ENCODE data around the gene CNTN1.

- TF ChIP-seq, protein P1, sequence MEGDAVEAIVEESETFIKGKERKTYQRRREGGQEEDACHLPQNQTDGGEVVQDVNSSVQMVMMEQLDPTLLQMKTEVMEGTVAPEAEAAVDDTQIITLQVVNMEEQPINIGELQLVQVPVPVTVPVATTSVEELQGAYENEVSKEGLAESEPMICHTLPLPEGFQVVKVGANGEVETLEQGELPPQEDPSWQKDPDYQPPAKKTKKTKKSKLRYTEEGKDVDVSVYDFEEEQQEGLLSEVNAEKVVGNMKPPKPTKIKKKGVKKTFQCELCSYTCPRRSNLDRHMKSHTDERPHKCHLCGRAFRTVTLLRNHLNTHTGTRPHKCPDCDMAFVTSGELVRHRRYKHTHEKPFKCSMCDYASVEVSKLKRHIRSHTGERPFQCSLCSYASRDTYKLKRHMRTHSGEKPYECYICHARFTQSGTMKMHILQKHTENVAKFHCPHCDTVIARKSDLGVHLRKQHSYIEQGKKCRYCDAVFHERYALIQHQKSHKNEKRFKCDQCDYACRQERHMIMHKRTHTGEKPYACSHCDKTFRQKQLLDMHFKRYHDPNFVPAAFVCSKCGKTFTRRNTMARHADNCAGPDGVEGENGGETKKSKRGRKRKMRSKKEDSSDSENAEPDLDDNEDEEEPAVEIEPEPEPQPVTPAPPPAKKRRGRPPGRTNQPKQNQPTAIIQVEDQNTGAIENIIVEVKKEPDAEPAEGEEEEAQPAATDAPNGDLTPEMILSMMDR (IDR thresholded peaks at IDR 0.05): no peak
- TF ChIP-seq POLR2A (IDR thresholded peaks at IDR 0.05): no peak
These were observed 23.8 kb downstream of the CNTN1 start for GRCh38 chr12:40716037-40716436.

Data from prostate gland (tissue), 2 donors.